GM21423 (cell line): ENCODE results near the gene ADAMTS15.

ENCODE experiments used
- ATAC-seq: cut with Tn5 transposase; IDR thresholded peaks from one replicate; pipeline ENCODE4 v1.9.1; 2021; ENCODE audit warnings: mild to moderate bottlenecking, moderate library complexity; ENCODE audit not compliant: unreplicated experiment

ADAMTS15 gene

GRCh38 chr11:130448416-130449309 is at the start of gene ADAMTS15:
TSS of gene ADAMTS15 (plus strand) at chr11:130448645. CDS start at chr11:130448974, 329 bp downstream.
- ATAC-seq: no peak

GRCh38 chr11:130399196-130399595 is 49.2 kb upstream of the ADAMTS15 start:
- no peak for ATAC-seq

GRCh38 chr11:130400781-130401483 is 47.5 kb upstream of the ADAMTS15 start:
- no peak for ATAC-seq

GRCh38 chr11:130402570-130402969 is 45.9 kb upstream of the ADAMTS15 start:
- ATAC-seq: no peak

- ATAC-seq: no peak
Observed at GRCh38 chr11:130403271-130403804, 45.1 kb upstream of the ADAMTS15 start.

- no peak for ATAC-seq
Observed at GRCh38 chr11:130403967-130404366, 44.5 kb upstream of the ADAMTS15 start.

GRCh38 chr11:130404727-130405126 is 43.7 kb upstream of the ADAMTS15 start:
- no peak for ATAC-seq

- no peak for ATAC-seq
Observed at GRCh38 chr11:130405428-130405827, 43.0 kb upstream of the ADAMTS15 start.

GRCh38 chr11:130407978-130408377 is 40.5 kb upstream of the ADAMTS15 start:
- no peak for ATAC-seq

GRCh38 chr11:130408401-130408890 is 40.0 kb upstream of the ADAMTS15 start:
- ATAC-seq: no peak

- ATAC-seq: no peak
Observed at GRCh38 chr11:130408901-130409300, 39.5 kb upstream of the ADAMTS15 start.

- no peak for ATAC-seq
Observed at GRCh38 chr11:130409594-130410388, 38.7 kb upstream of the ADAMTS15 start.

- ATAC-seq: no peak
Observed at GRCh38 chr11:130411223-130411622, 37.2 kb upstream of the ADAMTS15 start.

GRCh38 chr11:130413405-130414106 is 34.9 kb upstream of the ADAMTS15 start:
- no peak for ATAC-seq

GRCh38 chr11:130414107-130415080 is 34.1 kb upstream of the ADAMTS15 start:
- no peak for ATAC-seq

- no peak for ATAC-seq
Observed at GRCh38 chr11:130415731-130416529, 32.5 kb upstream of the ADAMTS15 start.

GRCh38 chr11:130416530-130416882 is 31.9 kb upstream of the ADAMTS15 start:
- ATAC-seq: no peak

- no peak for ATAC-seq
Observed at GRCh38 chr11:130416906-130417305, 31.5 kb upstream of the ADAMTS15 start.
